ENCODE results near the gene MRPL28.

Gene MRPL28

GRCh38 chr16:405548-406506 is 35.5 kb upstream of the MRPL28 start:
- no peak overlapping the region for H3K4me3 ChIP-seq (ENCODE audit: control insufficient read depth, low read depth, low read length)
- DNase-seq (ENCODE audit: low read depth): no peak
- TF ChIP-seq CTCF (IDR thresholded peaks at IDR 0.05; ENCODE audit: control insufficient read depth, insufficient read depth, low read depth, low read length, missing control alignments): no peak

- no peak for DNase-seq (ENCODE audit: low read depth)
- H3K4me3 ChIP-seq (ENCODE audit: control insufficient read depth, low read depth, low read length): no peak overlapping the region
- no peak for TF ChIP-seq CTCF (IDR thresholded peaks at IDR 0.05; ENCODE audit: control insufficient read depth, insufficient read depth, low read depth, low read length, missing control alignments)
Measured at GRCh38 chr16:404971-405486, 34.7 kb upstream of the MRPL28 start.

GRCh38 chr16:401468-402348 is 31.4 kb upstream of the MRPL28 start, which contains the start of gene DECR2:
Gene DECR2, plus strand, starts transcription at chr16:401885. Its CDS starts 79 bp downstream, at chr16:401964.
- peak within 1 kb of the TSS; percentile 96 for H3K4me3 ChIP-seq (ENCODE audit: control insufficient read depth, low read depth, low read length)
- DNase-seq (ENCODE audit: low read depth): no peak
- TF ChIP-seq CTCF (IDR thresholded peaks at IDR 0.05; ENCODE audit: control insufficient read depth, insufficient read depth, low read depth, low read length, missing control alignments): peak; percentile 32

GRCh38 chr16:400061-400591 is 29.8 kb upstream of the MRPL28 start:
- DNase-seq (ENCODE audit: low read depth): no peak
- TF ChIP-seq CTCF (IDR thresholded peaks at IDR 0.05; ENCODE audit: control insufficient read depth, insufficient read depth, low read depth, low read length, missing control alignments): no peak
- H3K4me3 ChIP-seq (ENCODE audit: control insufficient read depth, low read depth, low read length): peak overlapping the region; percentile 96

- TF ChIP-seq CTCF (IDR thresholded peaks at IDR 0.05; ENCODE audit: control insufficient read depth, insufficient read depth, low read depth, low read length, missing control alignments): no peak
- DNase-seq (ENCODE audit: low read depth): no peak
- H3K4me3 ChIP-seq (ENCODE audit: control insufficient read depth, low read depth, low read length): no peak overlapping the region
Measured at GRCh38 chr16:399340-400019, 29.1 kb upstream of the MRPL28 start.

All from AG09309 (cell line).